ENCODE results near the gene TCF4.

Gene TCF4

GRCh38 chr18:55356815-55357214 is 231.2 kb downstream of the TCF4 start:
- DNase-seq (ENCODE audit: low read depth in 2 of 2, low spot score in 1 of 2), result no peak

DNA sequence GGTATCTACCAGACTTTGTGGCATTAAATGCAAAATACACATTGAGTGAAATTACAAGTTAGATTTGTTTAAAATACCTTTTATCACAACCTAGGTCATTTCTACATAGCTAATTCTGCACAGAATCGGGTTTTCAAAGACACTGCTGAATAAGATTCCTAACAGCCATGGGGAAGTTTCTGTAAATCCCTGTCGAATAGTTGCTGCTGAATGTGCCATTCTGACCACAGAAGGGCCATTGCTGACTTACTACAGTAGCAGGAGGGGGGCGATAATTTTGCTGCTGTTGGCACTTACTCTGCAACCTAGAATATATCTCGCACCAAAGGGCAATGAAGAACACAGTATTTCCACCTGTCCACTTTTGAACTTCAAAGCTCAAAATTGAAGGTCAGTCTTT is 232.8 kb downstream of the TCF4 start:
- no peak for DNase-seq (ENCODE audit: low read depth in 2 of 2, low spot score in 1 of 2)

DNA sequence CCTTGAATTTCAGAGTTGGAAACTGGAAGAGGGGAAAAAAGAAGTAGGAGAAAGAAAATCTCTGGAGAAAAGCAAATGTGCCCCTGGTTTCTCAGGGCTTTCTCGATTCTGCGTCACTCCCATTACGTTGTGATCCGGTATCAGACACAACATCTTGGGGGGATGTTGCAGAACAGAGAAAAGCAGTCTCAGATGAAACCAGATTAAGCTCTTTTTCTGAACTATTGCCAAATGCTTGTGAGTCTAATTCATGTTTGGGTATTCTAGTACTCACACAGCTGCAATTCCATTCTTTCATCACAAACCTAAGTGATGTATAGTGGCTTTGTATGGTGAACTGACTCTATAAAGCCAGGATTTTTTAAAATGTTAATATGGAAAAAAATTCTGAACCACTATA is 233.2 kb downstream of the TCF4 start:
- no peak for DNase-seq (ENCODE audit: low read depth in 2 of 2, low spot score in 1 of 2)

DNA sequence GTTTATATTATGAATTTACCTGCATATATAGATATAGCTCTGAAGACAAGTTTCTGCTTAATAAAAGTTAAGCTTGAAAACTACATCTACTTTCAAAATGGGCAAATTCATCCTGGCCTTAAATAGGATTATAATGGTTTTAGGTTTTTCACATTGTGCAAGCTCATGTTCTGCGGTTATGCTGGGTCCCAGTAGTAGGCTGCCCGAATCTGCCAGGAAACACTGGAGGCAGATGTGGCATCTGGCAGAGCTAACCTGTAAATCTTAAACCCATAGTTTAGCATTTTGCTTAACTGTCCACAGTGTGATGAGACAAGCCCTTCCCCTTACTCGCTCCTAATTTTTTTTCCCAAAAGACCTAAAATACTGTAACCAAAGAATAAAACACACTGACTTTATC is 234.2 kb downstream of the TCF4 start:
- DNase-seq (ENCODE audit: low read depth in 2 of 2, low spot score in 1 of 2), result no peak

DNA sequence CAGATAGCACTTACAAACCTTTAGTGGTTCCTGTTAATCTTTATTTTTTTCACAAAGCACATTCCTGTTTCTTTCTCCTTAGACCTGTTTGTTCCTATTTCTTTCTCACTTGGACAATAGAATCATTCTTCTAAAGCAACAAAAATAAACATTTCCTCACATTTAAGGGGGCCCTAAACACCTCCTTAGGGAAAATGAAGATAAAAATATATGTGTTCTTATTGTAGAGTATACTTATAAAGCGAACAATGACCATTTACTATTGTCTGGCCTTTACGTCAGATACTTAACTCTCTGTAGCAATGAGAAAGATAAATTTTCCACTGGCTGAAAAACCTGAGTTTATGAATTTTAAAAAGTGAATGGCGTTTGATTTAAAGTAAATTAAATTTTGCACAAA is 234.6 kb downstream of the TCF4 start:
- no peak for DNase-seq (ENCODE audit: low read depth in 2 of 2, low spot score in 1 of 2)

DNA sequence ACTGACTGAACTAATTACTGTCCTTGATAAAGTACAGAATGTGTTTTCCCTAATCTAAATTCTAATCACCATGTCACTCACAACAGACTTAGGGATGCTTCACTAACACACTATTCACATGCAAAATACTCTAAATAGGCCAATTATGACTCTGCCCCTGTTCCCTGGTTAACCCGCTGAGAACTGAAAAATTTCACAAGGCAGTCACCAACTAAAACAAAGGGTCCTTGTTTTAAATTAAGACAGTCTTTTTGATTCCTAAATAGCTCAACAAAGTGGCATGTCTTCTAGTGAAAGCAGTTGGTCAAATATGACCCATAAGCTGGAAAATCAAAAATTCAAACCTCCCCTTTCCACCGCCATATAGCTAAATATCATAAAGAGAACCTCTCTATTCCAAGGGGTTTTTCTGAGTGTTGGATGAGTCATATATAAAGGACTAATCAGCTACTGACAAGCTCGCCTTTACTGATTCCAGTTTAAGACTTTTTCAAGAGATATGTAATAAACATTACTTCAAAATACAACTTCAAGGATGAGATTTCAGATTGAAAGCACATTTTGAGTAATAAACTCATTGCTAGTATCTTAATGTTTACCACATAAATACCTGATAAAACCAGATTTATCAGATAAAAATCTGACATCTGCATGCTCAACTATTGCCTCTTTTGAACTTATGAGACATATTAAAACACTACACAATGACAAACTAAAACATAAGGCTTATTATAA is 235.8 kb downstream of the TCF4 start:
- DNase-seq (ENCODE audit: low read depth in 2 of 2, low spot score in 1 of 2), result no peak

DNA sequence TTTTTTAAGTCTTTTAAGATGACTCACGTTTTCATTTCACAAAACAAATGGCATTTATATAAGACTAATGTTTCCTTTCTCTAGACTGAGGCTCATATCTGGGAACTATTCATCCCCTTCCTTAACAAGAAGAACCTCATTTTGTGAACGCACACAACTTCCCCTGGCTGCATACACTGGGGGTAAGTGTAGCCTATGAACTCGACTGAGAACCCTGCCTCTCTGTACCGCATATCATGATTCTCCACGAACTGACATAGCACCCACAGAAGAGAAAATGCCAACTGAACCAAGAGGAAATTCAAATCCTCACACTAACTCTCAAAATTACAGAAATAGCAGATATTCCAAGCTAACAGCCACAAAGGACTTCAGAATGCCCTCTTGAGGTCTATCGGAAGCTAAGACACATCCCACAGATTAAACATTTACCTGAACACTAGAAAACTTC is 236.7 kb downstream of the TCF4 start:
- no peak for DNase-seq (ENCODE audit: low read depth in 2 of 2, low spot score in 1 of 2)

GRCh38 chr18:55349685-55350084 is 238.3 kb downstream of the TCF4 start:
- no peak for DNase-seq (ENCODE audit: low read depth in 2 of 2, low spot score in 1 of 2)

DNA sequence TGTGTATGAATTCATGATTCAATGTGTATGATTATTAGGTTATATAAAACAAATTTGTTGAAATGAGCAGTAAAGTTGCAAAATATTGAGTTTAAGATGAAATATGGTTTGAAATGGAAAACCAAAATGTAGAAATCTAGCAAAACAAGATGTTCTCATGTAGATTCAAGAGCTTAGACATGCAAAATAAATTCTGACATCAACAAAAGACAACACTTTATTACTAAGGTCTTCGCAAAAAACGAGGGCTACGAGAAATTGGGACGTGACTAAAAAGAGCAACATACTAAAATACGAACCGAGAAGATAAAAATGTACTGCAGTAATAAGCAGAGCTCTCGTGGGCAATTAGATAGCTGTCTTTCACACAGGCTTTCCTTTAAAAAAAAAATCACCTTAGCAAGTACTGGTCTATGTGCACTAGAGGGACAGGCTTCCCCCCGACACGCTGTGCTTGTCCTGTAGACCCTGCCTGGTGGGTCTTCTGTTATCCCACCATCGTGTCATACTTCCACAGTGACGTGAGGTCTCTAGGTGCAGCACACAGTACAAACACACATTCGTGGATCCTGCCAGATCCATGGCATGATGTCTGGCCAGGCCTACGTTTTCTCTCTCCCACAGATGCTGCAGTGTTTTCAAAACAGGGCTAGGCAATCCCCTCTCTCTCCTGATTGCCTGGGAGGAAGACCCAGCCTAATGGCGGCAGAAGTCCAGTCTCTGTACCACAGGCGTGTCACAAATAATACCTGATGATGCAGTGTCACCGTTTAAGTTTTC is 240.8 kb downstream of the TCF4 start:
- DNase-seq (ENCODE audit: low read depth in 2 of 2, low spot score in 1 of 2), result no peak

DNA sequence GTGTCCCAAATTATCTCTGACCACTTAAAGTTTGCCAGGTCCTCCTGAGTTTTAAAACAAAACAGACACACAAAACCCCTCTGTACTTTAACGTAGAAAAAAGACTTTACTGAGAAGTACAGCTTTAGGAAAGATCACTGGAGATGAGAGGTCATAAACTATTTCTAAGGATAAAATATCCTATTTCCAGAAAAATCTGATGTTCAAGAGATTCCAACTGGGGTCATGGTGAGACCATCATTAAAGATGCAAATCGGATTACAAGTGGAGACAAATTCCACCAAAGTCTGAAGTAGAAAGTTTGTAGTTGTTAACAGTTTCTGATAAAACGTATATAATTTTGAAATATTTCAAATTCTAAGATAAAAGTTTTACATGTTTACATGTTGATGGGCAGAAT is 241.6 kb downstream of the TCF4 start:
- DNase-seq (ENCODE audit: low read depth in 2 of 2, low spot score in 1 of 2), result no peak

GRCh38 chr18:55345103-55345950 is 242.7 kb downstream of the TCF4 start:
- DNase-seq (ENCODE audit: low read depth in 2 of 2, low spot score in 1 of 2), result no peak

GRCh38 chr18:55343396-55344073 is 244.5 kb downstream of the TCF4 start:
- no peak for DNase-seq (ENCODE audit: low read depth in 2 of 2, low spot score in 1 of 2)

DNA sequence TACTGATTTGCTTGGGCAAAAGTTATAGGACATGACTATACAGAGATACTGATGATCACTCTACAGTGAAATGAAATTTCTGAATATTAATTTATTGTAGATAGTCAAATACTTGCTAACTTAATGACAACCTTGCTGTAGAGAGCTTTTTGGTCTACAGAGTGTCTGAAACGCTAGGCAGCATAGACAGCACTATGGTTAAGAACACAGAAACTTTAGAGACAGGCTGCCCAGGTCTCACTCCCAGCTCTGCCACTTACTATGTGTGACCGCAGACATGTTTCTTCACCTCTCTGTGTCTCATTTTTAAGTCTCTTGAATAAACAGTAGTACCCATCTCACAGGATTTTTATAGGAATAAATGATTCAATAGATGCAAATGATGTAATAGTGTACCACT is 247.0 kb downstream of the TCF4 start:
- no peak for DNase-seq (ENCODE audit: low read depth in 2 of 2, low spot score in 1 of 2)

GRCh38 chr18:55339990-55340389 is 248.0 kb downstream of the TCF4 start:
- no peak for DNase-seq (ENCODE audit: low read depth in 2 of 2, low spot score in 1 of 2)

GRCh38 chr18:55338978-55339650 is 248.9 kb downstream of the TCF4 start:
- no peak for DNase-seq (ENCODE audit: low read depth in 2 of 2, low spot score in 1 of 2)

- DNase-seq (ENCODE audit: low read depth in 2 of 2, low spot score in 1 of 2), result no peak
Measured at GRCh38 chr18:55337908-55338521, 250.0 kb downstream of the TCF4 start.

GRCh38 chr18:55337138-55337537 is 250.9 kb downstream of the TCF4 start:
- DNase-seq (ENCODE audit: low read depth in 2 of 2, low spot score in 1 of 2), result no peak

- DNase-seq (ENCODE audit: low read depth in 2 of 2, low spot score in 1 of 2), result no peak
Measured at GRCh38 chr18:55336438-55337100, 251.4 kb downstream of the TCF4 start.

- no peak for DNase-seq (ENCODE audit: low read depth in 2 of 2, low spot score in 1 of 2)
Measured at GRCh38 chr18:55334875-55335274, 253.1 kb downstream of the TCF4 start.

- DNase-seq (ENCODE audit: low read depth in 2 of 2, low spot score in 1 of 2), result no peak
Measured at GRCh38 chr18:55331301-55331700, 256.7 kb downstream of the TCF4 start.

Data from stimulated activated CD8-positive, alpha-beta memory T cell treated with anti-CD3 and anti-CD28 coated beads, Interleukin-4, amount 100 ng/mL, for 1 hour (primary cell).